ENCODE measurements around the gene HEATR5B.

DNA sequence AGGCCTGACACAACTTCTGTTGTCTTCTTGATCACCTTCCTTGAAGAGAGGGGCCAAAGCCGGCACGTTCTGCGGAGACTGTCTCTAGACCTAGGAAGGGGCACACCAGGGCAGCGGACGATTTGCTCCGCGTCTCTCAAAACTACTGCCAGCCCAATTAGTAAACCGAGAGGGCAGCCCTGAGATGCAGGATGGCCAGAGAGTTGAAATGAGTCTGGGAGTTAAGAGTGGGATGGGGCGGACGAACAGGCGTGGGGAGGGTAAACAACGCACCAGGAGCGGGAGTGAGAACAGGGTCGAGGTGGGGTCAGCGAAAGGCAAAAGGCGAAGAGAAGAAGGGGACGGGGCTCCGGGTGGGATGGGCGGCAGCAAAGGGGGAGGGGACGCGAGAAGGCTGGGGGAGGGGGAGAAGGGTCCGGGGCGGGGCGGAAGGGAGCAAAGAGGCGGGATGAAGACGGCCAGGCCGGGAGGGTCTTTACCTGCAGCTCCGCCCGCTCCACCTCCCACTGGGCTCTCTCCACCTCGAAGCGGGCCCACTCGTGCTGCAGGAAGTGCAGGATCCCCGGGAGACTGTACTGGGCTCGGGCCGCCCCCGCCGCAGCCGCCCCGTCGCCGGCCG lies 118.3 kb downstream of the HEATR5B start:
- TF ChIP-seq, protein P1, sequence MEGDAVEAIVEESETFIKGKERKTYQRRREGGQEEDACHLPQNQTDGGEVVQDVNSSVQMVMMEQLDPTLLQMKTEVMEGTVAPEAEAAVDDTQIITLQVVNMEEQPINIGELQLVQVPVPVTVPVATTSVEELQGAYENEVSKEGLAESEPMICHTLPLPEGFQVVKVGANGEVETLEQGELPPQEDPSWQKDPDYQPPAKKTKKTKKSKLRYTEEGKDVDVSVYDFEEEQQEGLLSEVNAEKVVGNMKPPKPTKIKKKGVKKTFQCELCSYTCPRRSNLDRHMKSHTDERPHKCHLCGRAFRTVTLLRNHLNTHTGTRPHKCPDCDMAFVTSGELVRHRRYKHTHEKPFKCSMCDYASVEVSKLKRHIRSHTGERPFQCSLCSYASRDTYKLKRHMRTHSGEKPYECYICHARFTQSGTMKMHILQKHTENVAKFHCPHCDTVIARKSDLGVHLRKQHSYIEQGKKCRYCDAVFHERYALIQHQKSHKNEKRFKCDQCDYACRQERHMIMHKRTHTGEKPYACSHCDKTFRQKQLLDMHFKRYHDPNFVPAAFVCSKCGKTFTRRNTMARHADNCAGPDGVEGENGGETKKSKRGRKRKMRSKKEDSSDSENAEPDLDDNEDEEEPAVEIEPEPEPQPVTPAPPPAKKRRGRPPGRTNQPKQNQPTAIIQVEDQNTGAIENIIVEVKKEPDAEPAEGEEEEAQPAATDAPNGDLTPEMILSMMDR (conservative IDR thresholded peaks at IDR 0.05; ENCODE audit: low read depth, low read length): no peak
- TF ChIP-seq EZH2 (IDR thresholded peaks at IDR 0.05; ENCODE audit: borderline replicate concordance, low read depth, low read length, poor library complexity, severe bottlenecking): no peak

All from A673 (cell line).